ENCODE measurements around the gene TBCE.
"Not testable (repeated sequence)": the region's sequence is repeated elsewhere in the genome, so short reads cannot be mapped to it uniquely, and the experiment has no call there.

Gene TBCE

GRCh38 chr1:235343726-235344125 is 23.5 kb upstream of the TBCE start:
- TF ChIP-seq POU2F2 (IDR thresholded peaks at IDR 0.05; ENCODE audit: low read depth, low read length) (no peak), POLR2A (IDR thresholded peaks at IDR 0.05; ENCODE audit: low read depth, low read length) (no peak), TAF1 (IDR thresholded peaks at IDR 0.05; ENCODE audit: low read depth, low read length) (no peak), SPI1 (IDR thresholded peaks at IDR 0.05; ENCODE audit: low read depth, low read length) (no peak), POLR2AphosphoS5 (IDR thresholded peaks at IDR 0.05; ENCODE audit: low read depth, low read length) (no peak), PAX5 (IDR thresholded peaks at IDR 0.05; ENCODE audit: insufficient read depth, low read length, severe bottlenecking) (no peak)
- DNase-seq (ENCODE audit: insufficient read length, low spot score), result no peak
- FAIRE-seq, result no peak

- DNase-seq (ENCODE audit: insufficient read length, low spot score) (no peak), FAIRE-seq (no peak)
- TF ChIP-seq SPI1 (IDR thresholded peaks at IDR 0.05; ENCODE audit: low read depth, low read length), result no peak
- no peak for TF ChIP-seq POU2F2 (IDR thresholded peaks at IDR 0.05; ENCODE audit: low read depth, low read length)
- TF ChIP-seq TAF1 (IDR thresholded peaks at IDR 0.05; ENCODE audit: low read depth, low read length), result no peak
- no peak for TF ChIP-seq PAX5 (IDR thresholded peaks at IDR 0.05; ENCODE audit: insufficient read depth, low read length, severe bottlenecking)
- TF ChIP-seq POLR2AphosphoS5 (IDR thresholded peaks at IDR 0.05; ENCODE audit: low read depth, low read length), result no peak
- no peak for TF ChIP-seq POLR2A (IDR thresholded peaks at IDR 0.05; ENCODE audit: low read depth, low read length)
Measured at GRCh38 chr1:235351441-235351840, 15.8 kb upstream of the TBCE start.

GRCh38 chr1:235351898-235352297 is 15.3 kb upstream of the TBCE start:
- FAIRE-seq, result no peak
- DNase-seq (ENCODE audit: insufficient read length, low spot score), result no peak
- TF ChIP-seq POLR2A (IDR thresholded peaks at IDR 0.05; ENCODE audit: low read depth, low read length) (no peak), PAX5 (IDR thresholded peaks at IDR 0.05; ENCODE audit: insufficient read depth, low read length, severe bottlenecking) (no peak), SPI1 (IDR thresholded peaks at IDR 0.05; ENCODE audit: low read depth, low read length) (no peak), POLR2AphosphoS5 (IDR thresholded peaks at IDR 0.05; ENCODE audit: low read depth, low read length) (no peak), TAF1 (IDR thresholded peaks at IDR 0.05; ENCODE audit: low read depth, low read length) (no peak), POU2F2 (IDR thresholded peaks at IDR 0.05; ENCODE audit: low read depth, low read length) (no peak)

- DNase-seq (ENCODE audit: insufficient read length, low spot score) (no peak), FAIRE-seq (no peak)
- TF ChIP-seq PAX5 (IDR thresholded peaks at IDR 0.05; ENCODE audit: insufficient read depth, low read length, severe bottlenecking), result no peak
- TF ChIP-seq TAF1 (IDR thresholded peaks at IDR 0.05; ENCODE audit: low read depth, low read length), result no peak
- no peak for TF ChIP-seq SPI1 (IDR thresholded peaks at IDR 0.05; ENCODE audit: low read depth, low read length)
- no peak for TF ChIP-seq POLR2AphosphoS5 (IDR thresholded peaks at IDR 0.05; ENCODE audit: low read depth, low read length)
- TF ChIP-seq POLR2A (IDR thresholded peaks at IDR 0.05; ENCODE audit: low read depth, low read length), result no peak
- no peak for TF ChIP-seq POU2F2 (IDR thresholded peaks at IDR 0.05; ENCODE audit: low read depth, low read length)
Measured at GRCh38 chr1:235357485-235358373, 9.5 kb upstream of the TBCE start.

DNA sequence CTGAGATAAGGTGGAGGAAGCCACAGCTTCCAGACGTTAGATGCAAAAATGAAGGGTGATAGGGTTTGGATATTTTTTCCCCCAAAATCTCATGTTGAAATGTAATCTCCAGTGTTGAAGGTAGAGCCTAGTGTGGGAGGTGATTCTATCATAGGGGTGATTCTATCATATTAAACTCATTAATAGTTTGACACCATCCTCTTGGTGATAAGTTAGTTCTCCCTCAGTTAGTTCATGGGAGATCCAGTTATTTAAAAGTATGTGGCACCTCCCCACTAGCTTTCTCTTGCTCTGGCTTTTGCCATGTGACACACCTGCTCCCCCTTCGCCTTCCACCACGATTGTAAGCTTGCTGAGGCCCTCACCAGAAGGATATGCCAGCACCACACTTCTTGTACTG is 8.3 kb upstream of the TBCE start:
- FAIRE-seq, result no peak
- TF ChIP-seq POLR2A (IDR thresholded peaks at IDR 0.05; ENCODE audit: low read depth, low read length) (no peak), POLR2AphosphoS5 (IDR thresholded peaks at IDR 0.05; ENCODE audit: low read depth, low read length) (no peak)
- no peak for DNase-seq (ENCODE audit: insufficient read length, low spot score)

GRCh38 chr1:235364189-235364588 is 3.0 kb upstream of the TBCE start:
- DNase-seq (ENCODE audit: insufficient read length, low spot score); FAIRE-seq: not testable (repeated sequence)

DNA sequence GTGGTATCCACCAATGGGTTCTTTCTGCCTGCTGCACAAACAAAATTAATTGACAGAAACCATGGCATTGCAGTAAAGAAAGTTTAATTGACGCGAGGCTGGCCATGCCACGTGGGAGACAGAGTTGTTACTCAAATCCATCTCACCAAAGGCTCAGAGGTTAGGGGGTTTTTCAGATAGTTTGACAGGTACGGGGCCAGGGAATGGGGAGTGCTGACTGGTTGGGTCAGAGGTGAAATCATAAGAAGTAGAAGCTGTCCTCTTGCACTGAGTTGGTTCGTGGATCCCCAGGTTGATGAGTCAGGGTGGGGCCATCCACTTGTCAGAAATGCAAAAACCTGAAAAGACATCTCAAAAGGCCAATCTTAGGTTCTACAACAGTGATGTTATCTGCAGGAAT is 941 bp upstream of the TBCE start:
- TF ChIP-seq POLR2A (IDR thresholded peaks at IDR 0.05; ENCODE audit: low read depth, low read length), result no peak
- TF ChIP-seq POLR2AphosphoS5 (IDR thresholded peaks at IDR 0.05; ENCODE audit: low read depth, low read length), result no peak
- TF ChIP-seq TAF1 (IDR thresholded peaks at IDR 0.05; ENCODE audit: low read depth, low read length), result no peak
- TF ChIP-seq PAX5 (IDR thresholded peaks at IDR 0.05; ENCODE audit: insufficient read depth, low read length, severe bottlenecking), result no peak
- TF ChIP-seq SPI1 (IDR thresholded peaks at IDR 0.05; ENCODE audit: low read depth, low read length), result no peak
- FAIRE-seq (no peak), DNase-seq (ENCODE audit: insufficient read length, low spot score) (no peak)

- FAIRE-seq (no peak), DNase-seq (ENCODE audit: insufficient read length, low spot score) (no peak)
- TF ChIP-seq POU2F2 (IDR thresholded peaks at IDR 0.05; ENCODE audit: low read depth, low read length), result no peak
- no peak for TF ChIP-seq PAX5 (IDR thresholded peaks at IDR 0.05; ENCODE audit: insufficient read depth, low read length, severe bottlenecking)
- TF ChIP-seq TAF1 (IDR thresholded peaks at IDR 0.05; ENCODE audit: low read depth, low read length), result no peak
- TF ChIP-seq POLR2AphosphoS5 (IDR thresholded peaks at IDR 0.05; ENCODE audit: low read depth, low read length), result no peak
- no peak for TF ChIP-seq SPI1 (IDR thresholded peaks at IDR 0.05; ENCODE audit: low read depth, low read length)
- TF ChIP-seq POLR2A (IDR thresholded peaks at IDR 0.05; ENCODE audit: low read depth, low read length), result no peak
Measured at GRCh38 chr1:235368428-235368827, 1.2 kb downstream of the TBCE start.

GRCh38 chr1:235369802-235370201 is 2.6 kb downstream of the TBCE start:
- DNase-seq (ENCODE audit: insufficient read length, low spot score) (no peak), FAIRE-seq (no peak)
- TF ChIP-seq SPI1 (IDR thresholded peaks at IDR 0.05; ENCODE audit: low read depth, low read length) (no peak), TAF1 (IDR thresholded peaks at IDR 0.05; ENCODE audit: low read depth, low read length) (no peak), POLR2AphosphoS5 (IDR thresholded peaks at IDR 0.05; ENCODE audit: low read depth, low read length) (no peak), POLR2A (IDR thresholded peaks at IDR 0.05; ENCODE audit: low read depth, low read length) (no peak), PAX5 (IDR thresholded peaks at IDR 0.05; ENCODE audit: insufficient read depth, low read length, severe bottlenecking) (no peak), POU2F2 (IDR thresholded peaks at IDR 0.05; ENCODE audit: low read depth, low read length) (no peak)

DNA sequence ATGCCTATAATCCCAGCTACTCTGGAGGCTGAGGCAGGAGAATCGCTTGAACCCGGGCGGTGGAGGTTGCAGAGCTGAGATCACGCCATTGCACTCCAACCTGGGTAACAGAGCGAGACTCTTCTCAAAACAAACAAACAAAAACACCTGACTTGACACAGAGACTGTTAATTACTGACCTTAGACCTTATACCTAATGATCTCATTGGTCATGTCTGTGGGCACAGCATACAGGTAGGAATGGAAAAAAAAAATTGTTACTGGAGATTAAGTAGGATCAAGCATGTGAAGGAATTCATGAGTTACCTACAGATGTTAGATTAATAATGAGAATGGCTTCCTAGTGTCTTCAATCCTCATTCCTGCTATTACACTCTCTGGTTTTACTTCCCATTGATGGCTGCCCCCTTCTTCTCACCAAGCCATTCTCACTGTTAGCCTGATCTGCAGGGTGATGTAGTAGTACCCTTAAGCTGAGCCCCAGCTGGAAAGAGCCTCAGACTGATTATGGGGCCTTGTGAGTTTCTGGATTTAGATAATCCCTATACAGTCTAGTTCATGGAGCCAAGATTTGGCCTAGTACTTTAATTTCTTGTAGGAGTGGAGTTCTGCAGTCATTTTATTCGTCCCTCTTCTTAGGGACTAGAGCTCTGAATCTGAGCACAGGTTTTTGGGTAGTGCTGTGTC is 8.8 kb downstream of the TBCE start:
- no peak for FAIRE-seq
- no peak for DNase-seq (ENCODE audit: insufficient read length, low spot score)
- TF ChIP-seq POLR2AphosphoS5 (IDR thresholded peaks at IDR 0.05; ENCODE audit: low read depth, low read length) (no peak), POLR2A (IDR thresholded peaks at IDR 0.05; ENCODE audit: low read depth, low read length) (no peak), TAF1 (IDR thresholded peaks at IDR 0.05; ENCODE audit: low read depth, low read length) (no peak), POU2F2 (IDR thresholded peaks at IDR 0.05; ENCODE audit: low read depth, low read length) (no peak), SPI1 (IDR thresholded peaks at IDR 0.05; ENCODE audit: low read depth, low read length) (no peak), PAX5 (IDR thresholded peaks at IDR 0.05; ENCODE audit: insufficient read depth, low read length, severe bottlenecking) (no peak)

- not testable (repeated sequence) for DNase-seq (ENCODE audit: insufficient read length, low spot score); FAIRE-seq
Measured at GRCh38 chr1:235378134-235378735, 11.0 kb downstream of the TBCE start.

DNA sequence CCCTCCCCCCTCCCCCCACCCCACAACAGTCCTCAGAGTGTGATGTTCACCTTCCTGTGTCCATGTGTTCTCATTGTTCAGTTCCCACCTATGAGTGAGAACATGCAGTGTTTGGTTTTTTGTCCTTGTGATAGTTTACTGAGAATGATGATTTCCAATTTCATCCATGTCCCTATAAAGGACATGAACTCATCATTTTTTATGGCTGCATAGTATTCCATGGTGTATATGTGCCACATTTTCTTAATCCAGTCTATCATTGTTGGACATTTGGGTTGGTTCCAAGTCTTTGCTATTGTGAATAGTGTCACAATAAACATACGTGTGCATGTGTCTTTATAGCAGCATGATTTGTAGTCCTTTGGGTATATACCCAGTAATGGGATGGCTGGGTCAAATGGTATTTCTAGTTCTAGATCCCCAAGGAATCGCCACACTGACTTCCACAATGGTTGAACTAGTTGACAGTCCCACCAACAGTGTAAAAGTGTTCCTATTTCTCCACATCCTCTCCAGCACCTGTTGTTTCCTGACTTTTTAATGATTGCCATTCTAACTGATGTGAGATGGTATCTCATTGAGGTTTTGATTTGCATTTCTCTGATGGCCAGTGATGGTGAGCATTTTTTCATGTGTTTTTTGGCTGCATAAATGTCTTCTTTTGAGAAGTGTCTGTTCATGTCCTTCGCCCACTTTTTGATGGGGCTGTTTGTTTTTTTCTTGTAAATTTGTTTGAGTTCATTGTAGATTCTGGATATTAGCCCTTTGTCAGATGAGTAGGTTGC is 14.9 kb downstream of the TBCE start:
- DNase-seq (ENCODE audit: insufficient read length, low spot score); FAIRE-seq: not testable (repeated sequence)

- not testable (repeated sequence) for FAIRE-seq; DNase-seq (ENCODE audit: insufficient read length, low spot score)
Measured at GRCh38 chr1:235385633-235386032, 18.4 kb downstream of the TBCE start.
